ENCODE measurements around the gene SLC9B1.
"Not testable (repeated sequence)": the region's sequence is repeated elsewhere in the genome, so short reads cannot be mapped to it uniquely, and the experiment has no call there.

SLC9B1 gene

GRCh38 chr4:102878901-102879300 lies 140.6 kb downstream of the SLC9B1 start:
- no peak for DNase-seq (ENCODE audit: low read depth, low spot score)

GRCh38 chr4:102878349-102878748 lies 141.2 kb downstream of the SLC9B1 start:
- DNase-seq (ENCODE audit: low read depth, low spot score), result not testable (repeated sequence)

DNA sequence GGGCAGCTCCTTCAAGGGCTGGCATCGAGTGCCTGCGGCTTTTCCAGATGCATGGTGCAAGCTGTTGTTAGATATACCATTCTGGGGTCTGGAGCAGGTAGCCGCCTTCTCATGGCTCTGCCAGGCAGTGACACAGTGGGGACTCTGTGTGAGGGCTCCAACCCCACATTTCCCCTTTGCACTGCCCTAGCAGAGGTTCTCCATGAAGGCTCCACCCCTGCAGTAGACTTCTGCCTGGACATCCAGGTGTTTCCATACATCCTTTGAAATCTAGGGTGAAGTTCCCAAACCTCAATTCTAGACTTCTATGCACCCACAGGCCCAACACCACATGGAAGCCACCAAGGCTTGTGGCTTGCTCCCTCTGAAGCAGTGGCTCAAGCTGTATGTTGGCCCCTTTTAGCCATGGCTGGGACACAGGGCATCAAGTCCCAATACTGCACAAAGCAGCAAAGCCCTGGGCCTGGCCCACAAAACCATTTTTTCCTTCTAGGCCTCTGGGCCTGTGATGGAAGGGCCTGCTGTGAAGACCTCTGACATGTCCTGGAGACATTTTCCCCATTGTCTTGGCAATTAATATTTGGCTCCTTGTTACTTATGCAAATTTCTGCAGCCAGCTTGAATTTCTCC lies 141.9 kb downstream of the SLC9B1 start:
- not testable (repeated sequence) for DNase-seq (ENCODE audit: low read depth, low spot score)

DNA sequence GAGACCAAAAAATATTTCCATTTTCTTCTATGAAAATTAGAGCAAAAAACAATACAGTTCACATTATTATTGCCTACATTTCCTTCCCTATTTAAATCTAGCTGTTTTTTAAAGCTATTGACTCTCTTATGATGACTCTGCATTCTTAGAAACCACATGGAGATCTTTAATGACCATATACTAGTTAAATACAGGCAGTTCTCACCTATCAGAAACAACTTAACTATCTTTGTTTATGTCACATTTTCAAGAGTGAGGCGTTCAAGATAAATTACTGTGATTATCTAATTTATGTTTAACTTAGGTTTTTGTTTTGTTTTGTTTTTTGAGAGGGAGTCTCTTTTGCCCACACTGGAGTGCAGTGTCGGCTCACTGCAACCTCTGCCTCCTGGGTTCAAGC lies 147.7 kb downstream of the SLC9B1 start:
- DNase-seq (ENCODE audit: low read depth, low spot score), result no peak

GRCh38 chr4:102869569-102870197 lies 149.8 kb downstream of the SLC9B1 start:
- DNase-seq (ENCODE audit: low read depth, low spot score), result no peak

GRCh38 chr4:102868781-102869568 lies 150.5 kb downstream of the SLC9B1 start, which contains the start of gene CISD2:
Gene CISD2 (plus strand): TSS chr4:102868992. CDS start chr4:102869085, 93 bp downstream.
- DNase-seq (ENCODE audit: low read depth, low spot score), result peak; percentile 67

DNA sequence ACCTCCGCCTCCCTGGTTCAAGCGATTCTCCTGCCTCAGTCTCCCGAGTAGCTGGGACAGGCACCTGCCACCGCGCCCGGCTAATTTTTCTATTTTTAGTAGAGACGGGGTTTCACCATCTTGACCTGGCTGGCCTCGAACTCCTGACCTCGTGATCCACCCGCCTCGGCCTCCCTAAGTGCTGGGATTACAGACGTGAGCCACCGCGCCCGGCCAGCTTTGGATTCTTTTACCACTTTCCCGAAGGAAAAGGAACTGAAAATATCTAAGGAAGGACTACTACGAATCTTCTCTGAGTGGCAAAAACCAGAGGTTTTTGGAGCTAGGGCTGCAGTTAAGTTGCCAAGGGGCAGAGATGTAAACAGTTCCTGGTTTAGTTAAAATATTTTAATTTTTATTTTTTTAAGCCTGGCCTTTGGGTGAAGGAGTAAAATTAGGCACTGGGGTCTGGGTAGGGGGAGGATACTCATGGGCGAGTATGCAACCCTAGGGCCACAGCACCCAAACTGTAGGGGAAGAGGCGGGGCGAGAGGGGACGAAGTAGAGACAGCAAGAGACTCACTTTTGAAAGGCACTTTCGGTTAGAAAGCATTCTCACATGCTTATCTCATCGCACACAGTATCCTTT lies 151.2 kb downstream of the SLC9B1 start:
- DNase-seq (ENCODE audit: low read depth, low spot score), result no peak

GRCh38 chr4:102867278-102868152 lies 152.0 kb downstream of the SLC9B1 start:
- DNase-seq (ENCODE audit: low read depth, low spot score), result no peak

GRCh38 chr4:102865327-102865726 lies 154.2 kb downstream of the SLC9B1 start:
- not testable (repeated sequence) for DNase-seq (ENCODE audit: low read depth, low spot score)

- DNase-seq (ENCODE audit: low read depth, low spot score), result no peak
Observed at GRCh38 chr4:102862747-102863146, 156.8 kb downstream of the SLC9B1 start.

DNA sequence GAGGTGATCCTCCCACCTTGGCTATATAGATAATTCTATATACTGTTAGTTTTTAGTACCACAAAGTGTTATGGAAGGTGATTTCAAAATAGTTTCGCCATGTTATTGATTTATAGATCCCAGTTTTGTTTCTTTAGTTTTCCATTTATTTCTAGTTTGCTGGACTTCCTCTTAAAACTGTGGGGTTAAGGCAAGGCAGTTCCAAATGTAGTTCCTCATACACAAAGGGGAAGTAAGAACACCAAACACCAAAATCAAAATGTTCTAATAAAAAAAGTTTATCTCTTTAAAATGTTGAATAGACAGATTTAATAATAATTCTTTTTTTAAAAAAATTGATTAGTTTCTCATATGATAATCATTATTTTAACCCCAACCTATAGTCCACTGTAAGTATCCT lies 157.5 kb downstream of the SLC9B1 start:
- no peak for DNase-seq (ENCODE audit: low read depth, low spot score)

- no peak for DNase-seq (ENCODE audit: low read depth, low spot score)
Observed at GRCh38 chr4:102860611-102861324, 158.7 kb downstream of the SLC9B1 start.

DNA sequence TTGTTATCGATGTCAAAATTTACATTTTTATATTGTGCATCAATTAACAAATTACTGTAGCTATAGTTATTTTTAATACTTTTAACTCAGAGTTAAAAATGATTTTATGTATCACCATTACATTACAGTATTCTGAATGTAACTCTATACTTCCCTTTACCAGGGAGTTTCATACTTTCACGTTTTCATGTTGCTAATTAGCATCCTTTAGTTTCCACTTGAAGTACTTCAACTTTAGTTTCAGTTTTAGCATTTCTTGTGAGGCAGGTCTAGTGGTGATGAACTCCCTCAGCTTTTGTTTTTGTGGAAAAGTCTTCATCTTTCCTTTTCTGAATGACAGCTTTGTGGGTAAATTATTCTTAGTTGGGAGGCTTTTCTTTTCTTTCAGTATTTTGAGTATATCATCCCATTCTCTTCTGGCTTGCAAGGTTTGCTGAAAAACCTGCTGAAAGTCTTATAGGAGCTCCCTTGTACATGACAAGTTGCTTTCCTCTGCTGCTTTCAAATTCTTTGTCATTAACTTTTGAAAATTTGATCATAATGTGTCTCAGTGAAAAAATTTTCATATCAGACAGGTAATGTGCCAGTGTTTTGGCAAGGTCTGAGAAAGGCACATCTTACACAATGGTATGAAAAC lies 160.6 kb downstream of the SLC9B1 start:
- no peak for DNase-seq (ENCODE audit: low read depth, low spot score)

Measured in iPS DF 19.7 (cell line).